Measurements from ENCODE around the gene ADRA2B. TPM values are rescaled to one million over a fixed set of nuclear protein-coding genes. Genes with fewer than 3 reads are reported as not detected.

ADRA2B gene
- total and polyA plus RNA-seq, 2 experiments from 2014 or later = 0.66 to 0.87 TPM

DNA sequence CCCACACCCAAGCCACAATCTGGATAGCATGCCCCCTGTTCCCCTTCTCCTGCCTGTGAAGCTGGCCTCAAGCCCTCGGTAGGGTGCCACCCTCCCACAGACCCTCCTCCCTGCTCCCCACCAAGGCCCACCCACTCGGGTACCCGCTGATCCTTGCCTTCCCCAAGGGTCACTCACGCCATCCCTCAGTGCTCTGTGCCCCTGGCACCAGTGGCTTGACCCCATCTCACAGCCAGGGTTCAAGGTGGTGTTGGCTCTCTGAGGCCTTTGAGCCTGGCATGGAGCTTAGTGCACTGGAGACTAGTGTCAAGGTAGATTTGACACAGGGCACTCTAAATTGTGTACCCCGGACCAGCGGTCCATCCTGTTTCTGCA lies 11.9 kb downstream of the ADRA2B start:
- WGBS (ENCODE audit: low lambda C conversion rate, missing lambda C conversion rate) = 94% methylated on average over 6 of the region's 6 CpGs
- no peak for DNase-seq (ENCODE audit: low spot score)
- H3K4me1 ChIP-seq (ENCODE audit: insufficient read depth) = peaks cover 12% of the 10 kb centered on the region

DNA sequence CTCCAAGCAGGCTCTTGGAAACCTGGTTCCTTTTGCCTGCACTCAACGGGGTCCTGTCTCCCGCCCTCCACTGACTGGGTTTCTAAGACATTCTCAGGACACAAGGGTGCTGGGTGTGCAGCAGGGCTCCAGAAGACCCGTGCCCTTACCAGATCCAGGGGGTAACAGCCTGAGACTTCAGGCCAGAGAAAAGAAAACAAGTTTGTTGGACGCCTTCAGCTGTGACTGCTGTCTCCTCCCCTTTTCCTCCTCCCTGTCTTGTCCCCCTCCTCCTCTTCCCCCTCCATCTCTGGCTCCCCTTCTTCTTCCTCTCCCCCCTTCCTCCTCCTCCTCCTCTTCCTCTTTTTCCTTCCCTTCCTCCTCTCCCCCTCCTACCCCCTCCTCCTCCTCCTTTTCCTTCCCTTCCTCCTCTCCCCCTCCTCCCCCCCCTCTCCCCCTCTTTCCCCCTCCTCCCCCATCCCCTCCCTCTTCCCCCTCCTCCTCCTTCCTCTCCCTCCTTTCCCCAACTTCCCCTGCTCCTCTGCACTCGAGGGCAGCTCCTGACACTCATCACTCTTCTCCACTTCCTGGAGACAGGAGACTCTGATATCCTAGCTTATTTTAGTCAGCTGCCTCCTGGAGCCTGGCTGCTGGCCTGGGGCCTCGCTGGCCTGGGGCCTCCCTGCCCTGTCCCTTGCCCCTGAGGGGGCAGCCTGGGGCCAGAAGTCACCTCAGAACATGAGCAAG lies 12.4 kb downstream of the ADRA2B start:
- Histone ChIP-seq H3K4me2 (no peak overlapping the region), H3K79me2 (no peaks in the 10 kb centered on the region), H3K27me3 (no peaks in the 10 kb centered on the region), H3K9me3 (ENCODE audit: low read depth) (no peaks in the 10 kb centered on the region), H4K20me1 (ENCODE audit: insufficient read depth, poor library complexity, severe bottlenecking) (no peaks in the 10 kb centered on the region), H3K27ac (no peak overlapping the region), H2AFZ (no peak overlapping the region), H3K4me1 (ENCODE audit: insufficient read depth) (peaks cover 10% of the 10 kb centered on the region), H3K4me3 (no peak overlapping the region), H3K9me2 (replicated peaks; ENCODE audit: insufficient read depth) (no peaks in the 10 kb centered on the region), H3K36me3 (replicated peaks; ENCODE audit: insufficient read depth, low read depth) (no peaks in the 10 kb centered on the region)
- TF ChIP-seq EZH2 (IDR thresholded peaks at IDR 0.05; ENCODE audit: borderline replicate concordance) (no peak), EZH2phosphoT487 (IDR thresholded peaks at IDR 0.05; ENCODE audit: low read depth, severe bottlenecking, unreplicated experiment) (no peak)
- TF ChIP-seq, protein P1, sequence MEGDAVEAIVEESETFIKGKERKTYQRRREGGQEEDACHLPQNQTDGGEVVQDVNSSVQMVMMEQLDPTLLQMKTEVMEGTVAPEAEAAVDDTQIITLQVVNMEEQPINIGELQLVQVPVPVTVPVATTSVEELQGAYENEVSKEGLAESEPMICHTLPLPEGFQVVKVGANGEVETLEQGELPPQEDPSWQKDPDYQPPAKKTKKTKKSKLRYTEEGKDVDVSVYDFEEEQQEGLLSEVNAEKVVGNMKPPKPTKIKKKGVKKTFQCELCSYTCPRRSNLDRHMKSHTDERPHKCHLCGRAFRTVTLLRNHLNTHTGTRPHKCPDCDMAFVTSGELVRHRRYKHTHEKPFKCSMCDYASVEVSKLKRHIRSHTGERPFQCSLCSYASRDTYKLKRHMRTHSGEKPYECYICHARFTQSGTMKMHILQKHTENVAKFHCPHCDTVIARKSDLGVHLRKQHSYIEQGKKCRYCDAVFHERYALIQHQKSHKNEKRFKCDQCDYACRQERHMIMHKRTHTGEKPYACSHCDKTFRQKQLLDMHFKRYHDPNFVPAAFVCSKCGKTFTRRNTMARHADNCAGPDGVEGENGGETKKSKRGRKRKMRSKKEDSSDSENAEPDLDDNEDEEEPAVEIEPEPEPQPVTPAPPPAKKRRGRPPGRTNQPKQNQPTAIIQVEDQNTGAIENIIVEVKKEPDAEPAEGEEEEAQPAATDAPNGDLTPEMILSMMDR (IDR thresholded peaks at IDR 0.05; ENCODE audit: poor library complexity) = no peak
- WGBS (ENCODE audit: low lambda C conversion rate, missing lambda C conversion rate) = 61% methylated on average over 6 of the region's 6 CpGs
- DNase-seq (ENCODE audit: low spot score) = no peak

More for the DNA sequence above, 11.9 kb downstream of the ADRA2B start:
- Histone ChIP-seq H3K27me3 (no peaks in the 10 kb centered on the region), H4K20me1 (ENCODE audit: insufficient read depth, poor library complexity, severe bottlenecking) (no peaks in the 10 kb centered on the region), H3K27ac (no peak overlapping the region), H3K79me2 (no peaks in the 10 kb centered on the region), H3K4me2 (no peak overlapping the region), H3K36me3 (replicated peaks; ENCODE audit: insufficient read depth, low read depth) (no peaks in the 10 kb centered on the region), H3K4me3 (no peak overlapping the region), H3K9me2 (replicated peaks; ENCODE audit: insufficient read depth) (no peaks in the 10 kb centered on the region), H3K9me3 (ENCODE audit: low read depth) (no peaks in the 10 kb centered on the region), H2AFZ (no peak overlapping the region)
- no peak for TF ChIP-seq EZH2phosphoT487 (IDR thresholded peaks at IDR 0.05; ENCODE audit: low read depth, severe bottlenecking, unreplicated experiment)

DNA sequence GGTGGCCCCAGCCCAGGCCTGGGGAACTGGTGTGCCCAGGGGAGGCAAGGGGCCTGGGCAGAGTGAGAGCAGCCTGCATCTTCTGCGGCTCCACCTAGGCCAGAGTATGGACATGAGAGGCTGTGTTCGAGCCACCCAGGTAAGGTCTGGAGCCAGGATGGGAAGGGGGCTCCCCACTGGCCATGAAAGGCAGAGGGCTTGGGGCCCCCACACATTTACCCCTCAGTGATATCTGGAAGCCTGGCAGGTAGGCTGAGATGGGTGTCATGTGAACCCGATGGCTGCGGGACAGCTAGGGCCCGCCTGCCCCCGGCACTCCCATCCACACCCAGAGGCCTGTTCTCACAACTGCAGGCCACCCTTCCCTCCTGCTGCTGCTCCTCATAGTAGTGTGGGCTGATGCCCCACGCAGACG lies 13.2 kb downstream of the ADRA2B start:
- H2AFZ ChIP-seq = no peak overlapping the region
- H3K27ac ChIP-seq = no peak overlapping the region
- H3K9me2 ChIP-seq (replicated peaks; ENCODE audit: insufficient read depth) = no peaks in the 10 kb centered on the region
- H3K4me1 ChIP-seq (ENCODE audit: insufficient read depth) = peaks cover 3% of the 10 kb centered on the region
- no peak overlapping the region for H3K4me3 ChIP-seq
- no peak for DNase-seq (ENCODE audit: low spot score)
- H3K4me2 ChIP-seq = no peak overlapping the region
- H3K9me3 ChIP-seq (ENCODE audit: low read depth) = no peaks in the 10 kb centered on the region
- TF ChIP-seq EZH2 (IDR thresholded peaks at IDR 0.05; ENCODE audit: borderline replicate concordance) (no peak), EZH2phosphoT487 (IDR thresholded peaks at IDR 0.05; ENCODE audit: low read depth, severe bottlenecking, unreplicated experiment) (no peak)
- TF ChIP-seq, protein P1 (IDR thresholded peaks at IDR 0.05; ENCODE audit: poor library complexity) = no peak
- H3K79me2 ChIP-seq = no peaks in the 10 kb centered on the region
- H3K36me3 ChIP-seq (replicated peaks; ENCODE audit: insufficient read depth, low read depth) = no peaks in the 10 kb centered on the region
- no peaks in the 10 kb centered on the region for H3K27me3 ChIP-seq
- WGBS (ENCODE audit: low lambda C conversion rate, missing lambda C conversion rate) = 86% methylated on average over 8 of the region's 8 CpGs
- no peaks in the 10 kb centered on the region for H4K20me1 ChIP-seq (ENCODE audit: insufficient read depth, poor library complexity, severe bottlenecking)

DNA sequence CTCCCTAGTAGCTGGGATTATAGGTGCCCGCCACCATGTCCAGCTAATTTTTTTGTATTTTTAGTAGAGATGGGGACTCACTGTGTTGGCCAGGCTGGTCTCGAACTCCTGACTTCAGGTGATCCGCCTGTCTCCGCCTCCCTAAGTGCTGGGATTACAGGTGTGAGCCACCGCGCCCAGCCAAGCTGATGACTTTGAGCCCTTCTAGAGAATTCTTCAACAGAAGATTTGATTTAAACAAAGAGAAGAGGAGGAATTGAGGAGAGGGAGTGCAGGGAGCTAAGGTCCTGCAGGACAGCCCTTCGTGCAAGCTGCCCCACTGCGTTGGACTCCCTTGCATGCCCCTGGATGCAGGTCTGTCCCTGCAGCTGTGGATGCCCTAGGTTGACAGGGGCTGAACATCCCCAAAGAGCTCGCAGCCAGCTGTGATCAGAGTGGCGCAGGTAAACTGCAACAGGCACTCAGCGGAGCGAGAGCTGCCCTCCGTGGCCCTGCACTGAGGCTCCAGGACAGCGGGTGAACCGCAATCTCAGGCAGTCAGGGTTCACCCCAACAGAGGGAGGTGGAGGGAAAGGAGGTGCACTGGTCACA lies 13.7 kb downstream of the ADRA2B start:
- Histone ChIP-seq H3K27ac (no peak overlapping the region), H3K36me3 (replicated peaks; ENCODE audit: insufficient read depth, low read depth) (no peaks in the 10 kb centered on the region), H3K27me3 (no peaks in the 10 kb centered on the region), H3K4me1 (ENCODE audit: insufficient read depth) (no peaks in the 10 kb centered on the region), H3K79me2 (no peaks in the 10 kb centered on the region), H3K4me2 (no peak overlapping the region), H3K9me2 (replicated peaks; ENCODE audit: insufficient read depth) (no peaks in the 10 kb centered on the region), H3K4me3 (no peak overlapping the region), H2AFZ (no peak overlapping the region), H3K9me3 (ENCODE audit: low read depth) (no peaks in the 10 kb centered on the region), H4K20me1 (ENCODE audit: insufficient read depth, poor library complexity, severe bottlenecking) (no peaks in the 10 kb centered on the region)
- WGBS (ENCODE audit: low lambda C conversion rate, missing lambda C conversion rate) = 96% methylated on average over 15 of the region's 15 CpGs
- TF ChIP-seq EZH2phosphoT487 (IDR thresholded peaks at IDR 0.05; ENCODE audit: low read depth, severe bottlenecking, unreplicated experiment) = no peak
- TF ChIP-seq, protein P1 (IDR thresholded peaks at IDR 0.05; ENCODE audit: poor library complexity) = no peak
- no peak for TF ChIP-seq EZH2 (IDR thresholded peaks at IDR 0.05; ENCODE audit: borderline replicate concordance)
- no peak for DNase-seq (ENCODE audit: low spot score)
